Measurements from ENCODE around the gene SPTLC1.
"Not testable (repeated sequence)": the region's sequence is repeated elsewhere in the genome, so short reads cannot be mapped to it uniquely, and the experiment has no call there.

SPTLC1 gene

GRCh38 chr9:92115071-92115858 lies at the start of gene SPTLC1:
SPTLC1 (minus strand) TSS chr9:92115413; CDS start chr9:92115370, 43 bp downstream.
- peak; percentile 96 for DNase-seq

- no peak for DNase-seq
Measured at GRCh38 chr9:92164975-92165374, 49.8 kb upstream of the SPTLC1 start.

GRCh38 chr9:92164490-92164889 lies 49.3 kb upstream of the SPTLC1 start:
- DNase-seq = no peak

GRCh38 chr9:92163276-92163675 lies 48.1 kb upstream of the SPTLC1 start:
- DNase-seq = no peak

GRCh38 chr9:92160786-92161185 lies 45.6 kb upstream of the SPTLC1 start:
- DNase-seq = no peak

GRCh38 chr9:92159058-92159457 lies 43.8 kb upstream of the SPTLC1 start:
- no peak for DNase-seq

GRCh38 chr9:92158097-92158601 lies 42.9 kb upstream of the SPTLC1 start:
- DNase-seq = no peak

- DNase-seq = not testable (repeated sequence)
Measured at GRCh38 chr9:92155736-92156135, 40.5 kb upstream of the SPTLC1 start.

- DNase-seq = no peak
Measured at GRCh38 chr9:92155221-92155620, 40.0 kb upstream of the SPTLC1 start.

- DNase-seq = not testable (repeated sequence)
Measured at GRCh38 chr9:92153466-92154415, 38.5 kb upstream of the SPTLC1 start.

GRCh38 chr9:92151691-92152393 lies 36.6 kb upstream of the SPTLC1 start:
- no peak for DNase-seq

GRCh38 chr9:92150501-92151470 lies 35.6 kb upstream of the SPTLC1 start:
- not testable (repeated sequence) for DNase-seq

- no peak for DNase-seq
Measured at GRCh38 chr9:92147852-92148180, 32.6 kb upstream of the SPTLC1 start.

GRCh38 chr9:92147030-92147851 lies 32.0 kb upstream of the SPTLC1 start:
- peak; percentile 47 for DNase-seq

- no peak for DNase-seq
Measured at GRCh38 chr9:92146610-92147009, 31.4 kb upstream of the SPTLC1 start.

- not testable (repeated sequence) for DNase-seq
Measured at GRCh38 chr9:92145784-92146183, 30.6 kb upstream of the SPTLC1 start.

- DNase-seq = no peak
Measured at GRCh38 chr9:92142329-92142728, 27.1 kb upstream of the SPTLC1 start.

- no peak for DNase-seq
Measured at GRCh38 chr9:92141144-92142129, 26.2 kb upstream of the SPTLC1 start.

- DNase-seq = no peak
Measured at GRCh38 chr9:92140754-92141143, 25.5 kb upstream of the SPTLC1 start.

All from activated CD4-positive, alpha-beta T cell treated with anti-CD3 and anti-CD28 coated beads, Interleukin-10, Interleukin-2, amounts not matched to agents 100 ng/mL and 50 ng/mL, durations not matched to agents 16 hours and 8 hours (primary cell).